GM19193 (cell line): Measurements from ENCODE around the gene EXTL1.

Source experiments
- POLR2A ChIP-seq: IDR thresholded peaks from 4 replicates; pipeline ENCODE4 v1.6.1; 2011; ENCODE audit not compliant: insufficient read depth, insufficient read length; ENCODE audit errors: extremely low read depth

EXTL1 gene

GRCh38 chr1:26029864-26030481 lies 8.4 kb downstream of the EXTL1 start:
- TF ChIP-seq POLR2A = no peak

- TF ChIP-seq POLR2A = no peak
These were observed 9.6 kb downstream of the EXTL1 start for GRCh38 chr1:26031196-26031595.

GRCh38 chr1:26031611-26032220 lies 10.1 kb downstream of the EXTL1 start:
- no peak for TF ChIP-seq POLR2A

- no peak for TF ChIP-seq POLR2A
These were observed 11.2 kb downstream of the EXTL1 start for GRCh38 chr1:26032656-26033357.

GRCh38 chr1:26034504-26035202 lies 13.1 kb downstream of the EXTL1 start:
- TF ChIP-seq POLR2A = no peak

- no peak for TF ChIP-seq POLR2A
These were observed 13.8 kb downstream of the EXTL1 start for GRCh38 chr1:26035203-26035958.

GRCh38 chr1:26035959-26036755 lies 14.6 kb downstream of the EXTL1 start:
- TF ChIP-seq POLR2A = no peak

GRCh38 chr1:26036756-26037281 lies 15.2 kb downstream of the EXTL1 start:
- TF ChIP-seq POLR2A = no peak

- no peak for TF ChIP-seq POLR2A
These were observed 16.3 kb downstream of the EXTL1 start for GRCh38 chr1:26037904-26038303.

GRCh38 chr1:26038477-26038876 lies 16.9 kb downstream of the EXTL1 start:
- no peak for TF ChIP-seq POLR2A

GRCh38 chr1:26038904-26039303 lies 17.3 kb downstream of the EXTL1 start:
- no peak for TF ChIP-seq POLR2A

GRCh38 chr1:26041401-26041800 lies 19.8 kb downstream of the EXTL1 start:
- TF ChIP-seq POLR2A = no peak

GRCh38 chr1:26041978-26042377 lies 20.4 kb downstream of the EXTL1 start:
- TF ChIP-seq POLR2A = no peak

GRCh38 chr1:26043765-26044164 lies 22.2 kb downstream of the EXTL1 start:
- no peak for TF ChIP-seq POLR2A
